ENCODE data around the gene XPNPEP2.
A peak's percentile ranks its signal among the peaks of the same experiment; 100 is the strongest.

Gene XPNPEP2

DNA sequence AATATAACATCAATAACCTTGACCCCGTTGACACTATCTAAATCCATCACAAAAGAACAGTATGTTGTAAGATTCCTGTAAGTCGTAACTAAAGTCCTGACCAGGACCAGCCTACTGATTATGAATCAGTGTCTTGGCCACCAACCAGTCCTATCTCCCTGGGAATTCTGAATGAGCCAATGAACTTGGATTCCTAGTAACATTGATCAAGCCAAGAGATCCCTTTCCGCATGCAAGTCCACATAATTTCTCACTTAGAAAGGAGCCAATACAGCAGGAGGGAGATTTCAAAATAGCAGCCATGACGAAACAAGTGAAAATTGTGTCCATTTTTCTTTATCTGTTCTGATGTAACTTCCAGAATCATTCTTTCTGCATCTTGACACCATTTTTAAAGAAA, 9.5 kb downstream of the XPNPEP2 start:
- TF ChIP-seq CTCF (IDR thresholded peaks at IDR 0.05; ENCODE audit: unreplicated experiment in 3 of 3): no peak
- Mint-ChIP-seq H3K4me3 (no peak overlapping the region), H3K27ac (peak overlapping the region in 1 of 3 experiments; percentile 30), H3K36me3 (ENCODE audit: low read depth) (no peaks in the 10 kb centered on the region), H3K4me1 (peaks cover 14% of the 10 kb centered on the region), H3K9me3 (peaks cover 2% of the 10 kb centered on the region), H3K27me3 (ENCODE audit: low read depth) (no peaks in the 10 kb centered on the region)

DNA sequence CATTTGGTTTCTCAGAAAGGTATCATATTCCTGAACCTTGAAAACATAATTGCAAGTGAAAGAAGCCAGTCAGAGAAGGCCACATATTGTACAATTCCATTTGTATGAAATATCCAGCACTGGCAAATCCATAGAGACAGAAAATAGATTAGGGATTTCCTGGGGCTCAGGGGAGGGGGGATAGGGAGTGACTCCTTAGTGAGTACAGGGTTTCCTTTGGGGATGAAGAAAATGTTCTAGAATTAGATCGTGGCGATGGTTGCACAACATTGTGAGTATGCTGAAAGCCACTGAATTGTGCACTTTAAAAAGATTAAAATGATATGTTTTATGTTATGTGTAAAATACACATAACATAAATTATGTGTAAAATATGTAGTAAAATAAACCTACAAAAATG, 10.3 kb downstream of the XPNPEP2 start:
- no peaks in the 10 kb centered on the region for H3K36me3 Mint-ChIP-seq (ENCODE audit: low read depth)
- no peaks in the 10 kb centered on the region for H3K27me3 Mint-ChIP-seq (ENCODE audit: low read depth)
- peaks cover 2% of the 10 kb centered on the region for H3K9me3 Mint-ChIP-seq
- peak overlapping the region in 2 of 3 experiments; percentile 9 to 27 for H3K27ac Mint-ChIP-seq
- H3K4me3 Mint-ChIP-seq: no peak overlapping the region
- TF ChIP-seq CTCF (IDR thresholded peaks at IDR 0.05; ENCODE audit: unreplicated experiment in 3 of 3): no peak
- peaks cover 11% of the 10 kb centered on the region for H3K4me1 Mint-ChIP-seq

DNA sequence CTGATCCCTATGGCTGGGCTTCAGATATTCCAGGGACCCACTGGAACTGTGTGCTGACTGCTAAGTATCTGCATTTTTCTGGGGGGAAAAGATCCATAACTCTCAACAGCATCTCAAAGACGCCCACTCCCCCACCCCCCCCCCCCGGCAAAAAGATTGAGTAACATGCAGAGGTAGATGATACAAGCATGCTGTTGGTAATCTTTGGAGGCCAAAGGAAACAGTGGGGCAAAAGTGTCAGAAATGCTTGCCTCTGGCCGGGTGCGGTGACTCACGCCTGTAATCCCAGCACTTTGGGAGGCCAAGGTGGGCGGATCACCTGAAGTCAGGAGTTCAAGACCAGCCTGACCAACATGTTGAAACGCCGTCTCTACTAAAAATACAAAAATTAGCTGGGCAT, 12.2 kb downstream of the XPNPEP2 start:
- Mint-ChIP-seq H3K9me3 (peaks cover 2% of the 10 kb centered on the region), H3K36me3 (ENCODE audit: low read depth) (no peaks in the 10 kb centered on the region), H3K27me3 (ENCODE audit: low read depth) (peaks cover 5% of the 10 kb centered on the region), H3K4me3 (no peak overlapping the region), H3K4me1 (peaks cover 11% of the 10 kb centered on the region), H3K27ac (no peak overlapping the region)
- TF ChIP-seq CTCF (IDR thresholded peaks at IDR 0.05; ENCODE audit: unreplicated experiment in 3 of 3): no peak

DNA sequence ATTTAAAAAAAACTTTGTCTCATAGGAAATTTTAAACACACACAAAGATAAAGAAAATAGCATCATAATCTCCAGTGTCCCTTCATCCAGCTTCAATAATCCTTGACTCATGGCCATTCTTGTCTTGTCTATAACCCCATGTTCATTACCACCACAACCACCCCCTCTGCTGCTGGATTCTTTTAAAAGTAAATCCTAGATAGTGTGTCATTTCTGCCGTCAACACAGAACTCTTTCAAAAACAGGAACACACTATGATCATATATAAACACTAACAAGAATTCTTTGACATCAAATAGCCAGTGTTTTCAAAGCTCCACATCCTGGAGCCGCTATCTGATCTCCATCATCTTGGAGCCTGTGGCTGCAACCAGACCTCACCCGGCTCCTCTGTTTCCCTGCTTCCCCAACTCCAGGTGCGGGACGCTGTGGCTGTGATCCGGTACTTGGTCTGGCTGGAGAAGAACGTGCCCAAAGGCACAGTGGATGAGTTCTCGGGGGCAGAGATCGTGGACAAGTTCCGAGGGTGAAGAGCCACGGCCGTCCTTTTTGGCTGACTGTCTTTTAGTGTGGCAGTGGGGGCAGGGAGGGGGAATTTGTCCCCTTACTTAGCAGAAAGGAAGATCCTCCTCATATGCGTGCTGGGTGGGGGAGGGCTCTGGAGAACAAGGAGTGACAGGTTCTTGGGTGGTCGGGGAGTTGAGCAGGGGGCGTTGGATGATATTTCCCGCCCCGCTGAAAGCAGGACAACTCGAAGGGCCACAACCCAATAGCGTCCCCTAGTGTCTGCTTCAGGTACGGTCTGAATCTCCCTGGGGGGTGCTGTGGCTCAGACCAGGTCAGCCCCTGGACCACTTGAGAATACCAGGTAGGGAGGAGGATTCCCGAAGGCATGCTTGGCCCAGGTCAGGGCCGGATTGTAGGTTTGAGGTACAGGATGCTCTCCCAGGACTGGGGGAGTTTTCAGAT, 15.6 kb downstream of the XPNPEP2 start:
- Mint-ChIP-seq H3K4me3 (no peak overlapping the region), H3K27me3 (ENCODE audit: low read depth) (peaks cover 5% of the 10 kb centered on the region), H3K9me3 (peaks cover 2% of the 10 kb centered on the region), H3K4me1 (no peaks in the 10 kb centered on the region), H3K27ac (peak overlapping the region in 1 of 3 experiments; percentile 19), H3K36me3 (ENCODE audit: low read depth) (no peaks in the 10 kb centered on the region)
- TF ChIP-seq CTCF (IDR thresholded peaks at IDR 0.05; ENCODE audit: unreplicated experiment in 3 of 3): peak in 1 of 3 experiments; percentile 16

DNA sequence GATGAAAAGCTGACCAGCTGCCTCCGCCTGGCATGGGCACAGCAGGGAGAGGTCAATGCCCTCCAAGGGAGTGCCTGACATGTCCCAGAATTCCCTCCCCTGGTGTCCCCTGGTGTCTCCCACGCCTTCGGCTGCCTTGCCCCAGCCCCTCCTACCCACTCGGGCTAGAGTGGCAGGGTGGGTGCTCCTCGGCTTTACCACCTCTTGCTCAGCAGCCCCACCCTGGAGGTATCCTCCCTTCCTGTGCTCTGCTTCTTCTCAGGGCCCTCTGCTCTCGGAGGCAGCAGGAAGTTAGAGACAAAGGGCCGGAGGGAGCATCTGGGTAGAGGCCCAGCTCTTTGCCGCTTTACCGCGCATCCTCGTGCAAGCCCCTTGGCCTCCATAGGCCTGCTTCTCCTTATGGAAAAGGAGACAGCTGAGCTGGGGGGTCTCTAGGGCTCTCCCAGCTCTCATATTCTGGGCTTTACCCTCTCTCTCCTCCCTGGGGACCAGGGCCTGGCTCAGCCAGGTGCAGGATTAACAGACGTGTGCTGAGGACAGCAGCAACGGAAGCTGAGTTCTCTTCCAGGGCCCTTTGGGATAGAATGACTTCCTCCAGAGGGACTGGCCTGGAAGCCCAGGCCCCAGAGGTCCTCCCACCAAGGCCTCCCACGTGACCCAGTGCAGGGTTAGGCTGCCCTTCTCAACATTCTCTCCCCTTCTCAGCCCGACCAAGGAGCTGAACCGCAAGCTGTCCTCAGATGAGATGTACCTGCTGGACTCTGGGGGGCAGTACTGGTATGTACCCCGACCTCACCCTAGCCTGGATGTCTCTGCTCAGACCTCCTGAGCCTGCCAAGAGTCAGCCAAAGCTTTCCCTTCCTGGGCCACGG, 17.2 kb downstream of the XPNPEP2 start:
- TF ChIP-seq CTCF (IDR thresholded peaks at IDR 0.05; ENCODE audit: unreplicated experiment in 3 of 3): no peak
- Mint-ChIP-seq H3K27me3 (ENCODE audit: low read depth) (peaks cover 5% of the 10 kb centered on the region), H3K9me3 (peaks cover 2% of the 10 kb centered on the region), H3K36me3 (ENCODE audit: low read depth) (no peaks in the 10 kb centered on the region), H3K27ac (peak overlapping the region in 1 of 3 experiments; percentile 28), H3K4me1 (no peaks in the 10 kb centered on the region), H3K4me3 (no peak overlapping the region)
